Measurements from ENCODE around the gene ATG3. TPM values are rescaled to one million over a fixed set of nuclear protein-coding genes. Genes with fewer than 3 reads are reported as not detected.
"Not testable (repeated sequence)": the region's sequence is repeated elsewhere in the genome, so short reads cannot be mapped to it uniquely, and the experiment has no call there.

ATG3 gene
- total and polyA plus RNA-seq, 2 donors (not counting 3 experiments of a cell fraction or from before 2014, with no cell fraction given), result 36.0 to 62.4 TPM

GRCh38 chr3:112530573-112530972 is 31.2 kb downstream of the ATG3 start:
- no peaks in the 10 kb centered on the region for H4K20me1 ChIP-seq (replicated peaks; ENCODE audit: control insufficient read depth, extremely low read depth, insufficient read depth, low read length)
- BruUV-seq (replicated peaks), result no TSS peak
- no peaks in the 10 kb centered on the region for H3K9me1 ChIP-seq (replicated peaks; ENCODE audit: control insufficient read depth, extremely low read depth, insufficient read depth, low read length)
- no peak for TF ChIP-seq CTCF (IDR thresholded peaks at IDR 0.05; ENCODE audit: extremely low read depth in 1 of 2, insufficient read depth in 1 of 2, low read depth in 1 of 2, low read length in 2 of 2)
- no peak for TF ChIP-seq FOS (IDR thresholded peaks at IDR 0.05; ENCODE audit: borderline replicate concordance, insufficient read depth, low read length)
- no peak for TF ChIP-seq POLR2AphosphoS5 (IDR thresholded peaks at IDR 0.05; ENCODE audit: insufficient read depth, low read depth, low read length)
- no peak for DNase-seq (ENCODE audit: low read depth, low spot score)
- H3K36me3 ChIP-seq (ENCODE audit: control insufficient read depth in 2 of 2, extremely low read depth in 1 of 2, insufficient read depth in 2 of 2, low read length in 2 of 2), result peaks cover 7 to 12% of the 10 kb centered on the region in 2 experiments
- no peaks in the 10 kb centered on the region for H3K27me3 ChIP-seq (ENCODE audit: control insufficient read depth in 2 of 2, insufficient read depth in 2 of 2, low read length in 2 of 2)
- H3K79me2 ChIP-seq (ENCODE audit: control insufficient read depth, insufficient read depth, low read length), result no peaks in the 10 kb centered on the region
- H3K4me1 ChIP-seq (ENCODE audit: control insufficient read depth, extremely low read depth, insufficient read depth, low read length), result no peaks in the 10 kb centered on the region
- no peaks in the 10 kb centered on the region for H3K9me3 ChIP-seq (replicated peaks; ENCODE audit: control insufficient read depth, insufficient read depth, low read length)
- no peak for FAIRE-seq
- H3K4me3 ChIP-seq (replicated peaks in 1 of 3; ENCODE audit: insufficient read depth in 1 of 3, low read depth in 1 of 3, low read length in 3 of 3), result no peak overlapping the region
- no peak overlapping the region for H3K9ac ChIP-seq (replicated peaks; ENCODE audit: extremely low read depth, insufficient read depth, low read length)
- intact Hi-C loops (cut with micrococcal nuclease) (loop anchor here (2.0 to 5.0 kb wide), 2 partner anchors 394 to 418 kb away; no protein-coding TSS in a partner anchor), dilution Hi-C loops (cut with MboI; ENCODE audit: extremely low pct_ligation_motif_present, low sequenced_read_pairs) (no loop called here)
- no peak overlapping the region for H2AFZ ChIP-seq (ENCODE audit: low read depth, low read length)
- no peak overlapping the region for H3K27ac ChIP-seq (ENCODE audit: insufficient read depth, low read depth, low read length)
- POLR2A ChIA-PET, result no interaction called here
- CTCF ChIA-PET, result interaction anchor here (0.6 to 1.6 kb wide), 18 partner anchors 9 to 419 kb away, joined by 3 to 44 read pairs (median 4); partner anchors contain the start of genes ATG3, SLC35A5 and SLC9C1
- H3K4me2 ChIP-seq (ENCODE audit: insufficient read depth, low read length), result no peak overlapping the region

- dilution Hi-C loops (cut with MboI; ENCODE audit: extremely low pct_ligation_motif_present, low sequenced_read_pairs); H3K4me3 ChIP-seq (replicated peaks in 1 of 3; ENCODE audit: insufficient read depth in 1 of 3, low read depth in 1 of 3, low read length in 3 of 3); H3K9ac ChIP-seq (replicated peaks; ENCODE audit: extremely low read depth, insufficient read depth, low read length); H3K79me2 ChIP-seq (ENCODE audit: control insufficient read depth, insufficient read depth, low read length); POLR2A ChIA-PET; H3K9me1 ChIP-seq (replicated peaks; ENCODE audit: control insufficient read depth, extremely low read depth, insufficient read depth, low read length); H3K4me2 ChIP-seq (ENCODE audit: insufficient read depth, low read length); H3K4me1 ChIP-seq (ENCODE audit: control insufficient read depth, extremely low read depth, insufficient read depth, low read length); H3K9me3 ChIP-seq (replicated peaks; ENCODE audit: control insufficient read depth, insufficient read depth, low read length); BruUV-seq (replicated peaks); H2AFZ ChIP-seq (ENCODE audit: low read depth, low read length); H4K20me1 ChIP-seq (replicated peaks; ENCODE audit: control insufficient read depth, extremely low read depth, insufficient read depth, low read length); DNase-seq (ENCODE audit: low read depth, low spot score); CTCF ChIA-PET; H3K27me3 ChIP-seq (ENCODE audit: control insufficient read depth in 2 of 2, insufficient read depth in 2 of 2, low read length in 2 of 2); FAIRE-seq; H3K27ac ChIP-seq (ENCODE audit: insufficient read depth, low read depth, low read length); intact Hi-C loops (cut with micrococcal nuclease); H3K36me3 ChIP-seq (ENCODE audit: control insufficient read depth in 2 of 2, extremely low read depth in 1 of 2, insufficient read depth in 2 of 2, low read length in 2 of 2): not testable (repeated sequence)
Measured at GRCh38 chr3:112524127-112524526, 37.6 kb downstream of the ATG3 start.

Data from endothelial cell of umbilical vein (primary cell).